ENCODE results near the gene INCENP.

INCENP gene

DNA sequence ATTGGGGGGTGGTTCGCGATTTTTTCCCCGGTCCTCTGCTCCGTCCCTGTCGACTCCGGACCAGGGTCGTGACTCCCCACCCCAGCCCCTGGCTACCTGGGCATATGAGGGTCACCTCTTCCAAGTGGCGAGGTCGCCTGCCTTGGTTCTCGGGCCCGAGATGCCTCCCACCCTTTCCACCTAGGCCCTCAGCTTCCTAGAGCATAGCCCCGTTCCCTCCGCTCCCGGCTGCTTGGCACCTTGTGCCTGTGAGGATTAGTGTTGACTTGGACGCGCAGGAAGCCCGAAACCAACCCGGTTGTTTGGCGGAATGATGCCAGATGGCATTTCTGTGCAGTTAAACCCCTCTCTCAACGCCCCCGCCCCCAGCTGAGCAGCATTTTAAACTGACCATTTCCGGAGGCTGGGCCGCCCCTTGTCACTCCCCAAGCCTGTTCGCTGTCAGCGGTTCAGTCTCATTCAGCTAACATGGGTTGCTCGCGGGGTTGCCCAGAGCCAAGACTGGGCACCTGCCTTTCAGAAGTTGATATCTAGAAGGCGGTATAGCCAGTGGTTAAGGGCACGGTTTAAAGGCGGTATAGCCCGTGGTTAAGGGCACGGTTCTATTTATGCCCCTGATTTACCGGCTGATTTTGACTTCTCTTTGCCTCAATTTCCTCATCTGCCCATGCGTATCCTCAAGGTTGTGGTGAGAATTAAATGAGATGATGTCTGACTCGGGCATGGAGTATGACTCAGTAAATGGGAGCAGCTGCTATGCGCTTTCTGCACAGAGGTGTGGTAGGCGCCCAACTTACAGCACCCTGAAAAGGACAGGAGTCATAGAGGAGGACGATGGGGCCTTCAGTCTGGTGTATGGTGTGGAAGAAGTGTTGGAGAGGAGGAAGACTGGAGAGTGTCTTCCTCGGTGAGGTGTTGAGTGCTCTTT, 639 bp downstream of the INCENP start:
- peak; percentile 61 for DNase-seq (ENCODE audit: low spot score)

DNA sequence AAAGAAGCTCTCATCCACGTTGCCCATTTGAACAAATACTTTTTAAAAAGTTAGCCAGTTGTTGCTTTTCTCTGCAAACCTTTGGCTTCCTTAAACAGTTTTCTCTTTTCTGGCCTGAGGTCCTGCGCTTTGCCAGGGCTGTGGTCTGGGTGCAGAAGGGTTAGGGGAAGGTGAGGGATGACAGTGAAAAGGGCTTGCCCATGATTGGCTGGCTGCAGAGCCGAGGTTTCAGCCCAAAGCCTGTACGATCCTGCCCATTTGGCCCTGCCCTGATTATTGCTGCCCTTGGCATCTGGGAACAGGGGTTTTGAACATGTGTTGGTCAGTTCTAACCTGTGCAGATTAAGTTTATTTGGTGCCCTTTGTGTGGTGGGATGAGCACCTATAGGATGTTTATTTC, 1.5 kb downstream of the INCENP start:
- no peak for DNase-seq (ENCODE audit: low spot score)

DNA sequence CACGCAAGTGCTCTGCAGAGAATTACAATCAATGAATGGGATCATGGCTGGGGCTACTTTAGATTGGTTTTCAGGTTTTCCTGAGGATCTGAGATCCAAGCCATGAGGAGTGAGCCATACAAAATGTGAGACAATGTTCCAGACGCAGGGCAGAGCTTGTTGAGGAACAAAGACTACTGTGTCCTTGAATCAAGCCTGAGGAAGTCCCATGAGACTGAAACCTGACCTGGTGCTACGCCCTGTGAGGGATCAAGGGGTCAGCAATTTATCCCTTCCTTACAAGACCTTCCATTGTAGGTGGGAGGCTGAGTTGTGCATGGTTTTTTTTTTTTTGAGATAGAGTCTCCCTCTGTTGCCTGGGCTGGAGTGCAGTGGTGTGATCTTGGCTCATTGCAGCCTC, 2.1 kb downstream of the INCENP start:
- DNase-seq (ENCODE audit: low spot score) = no peak

DNA sequence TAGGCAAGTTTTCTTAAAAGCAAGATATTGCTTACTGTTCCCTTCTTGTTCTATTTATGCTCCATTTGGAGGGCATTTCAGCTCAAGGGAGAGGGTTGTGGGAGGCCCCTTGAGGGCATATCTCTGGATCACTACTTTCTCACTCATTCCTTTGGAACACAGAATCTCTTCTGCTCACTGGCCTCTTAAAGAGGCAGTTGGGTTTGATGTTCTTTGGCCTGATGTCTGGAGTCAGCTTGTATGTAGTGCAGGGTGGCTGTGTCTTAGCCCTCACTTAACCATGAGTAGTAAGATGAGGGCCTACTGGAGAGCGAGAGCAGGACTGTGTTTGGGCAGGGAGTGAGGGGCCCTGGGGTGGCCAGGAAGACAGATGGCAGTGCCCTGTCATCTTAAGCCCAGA, 3.6 kb downstream of the INCENP start:
- no peak for DNase-seq (ENCODE audit: low spot score)

DNA sequence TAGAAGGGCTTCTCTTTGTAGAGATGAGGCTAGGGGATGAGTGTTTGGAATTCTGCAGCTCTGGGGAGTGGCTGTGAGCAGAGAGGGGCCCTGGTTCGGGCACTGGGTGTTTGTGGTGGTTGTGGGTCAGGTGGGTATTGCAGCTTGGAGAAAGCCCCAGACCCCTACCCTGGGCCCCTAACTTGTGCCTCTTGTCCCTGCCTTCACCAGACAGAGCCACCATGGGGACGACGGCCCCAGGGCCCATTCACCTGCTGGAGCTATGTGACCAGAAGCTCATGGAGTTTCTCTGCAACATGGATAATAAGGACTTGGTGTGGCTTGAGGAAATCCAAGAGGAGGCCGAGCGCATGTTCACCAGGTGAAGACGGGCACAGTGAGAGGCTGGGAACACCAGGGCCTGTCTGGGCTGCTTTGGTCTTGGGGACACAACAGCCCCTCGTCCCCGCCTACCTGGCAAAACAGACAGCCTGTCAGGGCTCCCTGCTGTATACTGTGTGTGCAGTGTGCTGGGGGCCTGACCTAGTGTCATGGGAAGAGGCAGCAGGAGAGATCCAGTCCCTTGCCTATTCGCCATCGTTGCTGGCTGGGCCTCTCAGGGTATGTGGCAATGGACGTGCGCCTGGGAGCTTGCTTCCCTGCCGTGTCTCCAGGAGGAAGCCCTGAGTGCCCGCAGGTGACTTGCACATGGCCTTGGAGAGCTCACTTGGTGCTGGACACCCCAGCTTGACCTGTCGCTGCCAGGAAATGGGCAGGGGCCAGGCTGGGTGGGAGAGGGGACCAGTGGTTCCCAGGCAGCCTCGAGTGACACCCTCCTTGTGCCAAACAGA, 4.3 kb downstream of the INCENP start:
- DNase-seq (ENCODE audit: low spot score) = no peak

DNA sequence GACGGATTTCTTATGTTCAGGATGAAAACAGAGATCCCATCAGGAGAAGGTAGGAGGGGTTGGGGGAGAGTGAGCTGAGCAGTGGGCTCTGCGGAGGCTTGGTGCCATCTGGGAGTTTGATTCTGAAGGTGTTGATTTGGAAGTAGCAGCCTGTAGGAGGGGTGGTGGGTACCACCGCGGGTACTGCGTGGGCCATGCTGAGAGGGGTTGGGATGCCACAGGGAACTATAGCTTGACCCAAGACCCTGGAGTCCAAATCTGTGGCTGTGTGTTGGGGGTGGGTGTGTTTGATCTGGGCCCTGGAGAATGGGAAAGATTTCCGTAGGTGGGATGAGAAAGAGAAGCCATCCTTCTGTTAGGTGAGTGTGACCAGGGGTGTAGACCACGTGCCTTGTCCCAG, 5.0 kb downstream of the INCENP start:
- DNase-seq (ENCODE audit: low spot score) = no peak

DNA sequence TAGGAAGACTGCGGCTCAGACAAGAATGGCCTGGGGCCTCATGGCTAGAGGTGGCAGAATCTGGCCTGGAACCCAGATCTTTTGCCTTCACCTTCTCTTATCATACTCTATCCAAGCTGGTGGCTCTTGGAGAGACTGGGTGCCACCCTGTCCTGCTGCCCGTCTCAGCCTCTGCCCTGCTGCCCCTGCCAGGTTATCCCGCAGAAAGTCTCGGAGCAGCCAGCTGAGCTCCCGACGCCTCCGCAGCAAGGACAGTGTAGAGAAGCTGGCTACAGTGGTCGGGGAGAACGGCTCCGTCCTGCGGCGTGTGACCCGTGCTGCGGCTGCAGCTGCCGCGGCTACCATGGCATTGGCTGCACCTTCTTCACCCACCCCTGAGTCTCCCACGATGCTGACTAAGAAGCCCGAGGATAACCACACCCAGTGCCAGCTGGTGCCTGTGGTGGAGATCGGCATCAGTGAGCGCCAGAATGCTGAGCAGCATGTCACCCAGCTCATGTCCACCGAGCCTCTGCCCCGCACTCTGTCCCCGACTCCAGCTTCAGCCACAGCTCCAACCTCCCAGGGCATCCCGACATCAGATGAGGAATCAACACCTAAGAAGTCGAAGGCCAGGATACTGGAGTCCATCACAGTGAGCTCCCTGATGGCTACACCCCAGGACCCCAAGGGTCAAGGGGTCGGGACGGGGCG, 5.9 kb downstream of the INCENP start:
- DNase-seq (ENCODE audit: low spot score) = no peak

DNA sequence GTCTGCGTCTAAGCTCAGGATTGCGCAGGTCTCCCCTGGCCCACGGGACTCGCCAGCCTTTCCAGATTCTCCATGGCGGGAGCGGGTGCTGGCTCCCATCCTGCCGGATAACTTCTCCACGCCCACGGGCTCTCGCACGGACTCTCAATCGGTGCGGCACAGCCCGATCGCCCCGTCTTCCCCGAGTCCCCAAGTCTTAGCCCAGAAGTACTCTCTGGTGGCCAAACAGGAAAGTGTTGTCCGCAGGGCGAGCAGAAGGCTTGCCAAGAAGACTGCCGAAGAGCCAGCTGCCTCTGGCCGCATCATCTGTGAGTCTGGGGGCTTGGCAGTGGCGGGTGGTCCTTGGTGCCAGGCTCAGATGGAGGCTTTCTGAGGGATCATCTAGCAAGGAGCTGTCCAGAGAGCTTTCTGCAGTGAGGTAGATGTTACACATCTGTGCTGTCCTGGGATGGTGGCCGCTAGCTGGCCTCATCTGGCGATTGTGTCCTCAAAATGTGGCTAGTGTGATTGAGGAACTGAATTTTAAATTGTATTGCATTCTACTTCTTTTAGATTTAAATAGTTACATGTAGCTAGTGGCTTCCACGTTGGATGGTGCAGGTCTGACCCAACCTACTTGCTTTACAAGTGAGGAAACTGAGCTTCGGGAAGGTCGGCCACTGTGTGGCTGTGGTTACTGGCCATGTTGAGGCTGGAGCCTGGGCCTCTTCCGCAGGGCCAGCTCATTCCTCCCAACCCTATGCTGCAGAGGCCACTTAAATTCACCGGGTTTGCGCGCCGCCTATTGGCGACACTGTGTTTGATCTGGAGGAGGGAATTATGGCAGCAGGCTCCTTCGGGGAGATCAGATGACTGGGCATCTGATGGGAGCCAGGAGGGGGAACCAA, 6.7 kb downstream of the INCENP start:
- no peak for DNase-seq (ENCODE audit: low spot score)

DNA sequence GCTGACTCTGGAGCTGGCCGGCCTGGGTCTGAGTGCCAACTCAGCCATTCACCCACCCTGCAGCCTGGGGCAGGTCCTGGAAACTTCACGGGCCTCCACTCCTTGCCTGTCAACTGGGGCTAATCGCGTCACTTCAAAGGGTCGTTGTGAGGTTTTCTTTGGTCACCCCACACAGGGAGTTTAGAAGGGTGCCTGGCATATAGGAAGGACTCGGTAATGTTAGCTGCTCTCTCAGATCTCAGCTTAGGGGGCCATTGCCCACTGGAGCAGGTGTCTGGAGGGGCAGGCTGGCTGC, 7.3 kb downstream of the INCENP start:
- no peak for DNase-seq (ENCODE audit: low spot score)

DNA sequence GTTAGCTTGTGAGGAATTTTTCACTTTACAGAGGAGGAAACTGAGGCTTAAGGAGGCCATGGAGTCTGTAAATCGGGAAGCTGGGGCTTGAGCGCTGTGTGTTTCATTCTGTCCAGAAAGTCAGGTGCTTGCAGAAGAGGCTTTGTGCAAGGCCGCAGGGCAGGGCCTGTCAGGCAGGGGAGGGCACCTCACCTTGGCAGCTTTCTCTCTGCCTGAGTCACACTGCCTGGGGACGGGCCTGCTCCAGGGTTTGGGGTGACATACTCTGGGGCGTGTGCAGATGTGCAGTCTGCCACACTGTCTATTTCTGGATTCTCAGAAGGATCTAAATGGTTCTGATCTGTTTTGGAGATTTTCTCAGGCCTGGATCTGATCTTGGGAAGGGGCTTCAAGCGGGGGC, 8.4 kb downstream of the INCENP start:
- no peak for DNase-seq (ENCODE audit: low spot score)

DNA sequence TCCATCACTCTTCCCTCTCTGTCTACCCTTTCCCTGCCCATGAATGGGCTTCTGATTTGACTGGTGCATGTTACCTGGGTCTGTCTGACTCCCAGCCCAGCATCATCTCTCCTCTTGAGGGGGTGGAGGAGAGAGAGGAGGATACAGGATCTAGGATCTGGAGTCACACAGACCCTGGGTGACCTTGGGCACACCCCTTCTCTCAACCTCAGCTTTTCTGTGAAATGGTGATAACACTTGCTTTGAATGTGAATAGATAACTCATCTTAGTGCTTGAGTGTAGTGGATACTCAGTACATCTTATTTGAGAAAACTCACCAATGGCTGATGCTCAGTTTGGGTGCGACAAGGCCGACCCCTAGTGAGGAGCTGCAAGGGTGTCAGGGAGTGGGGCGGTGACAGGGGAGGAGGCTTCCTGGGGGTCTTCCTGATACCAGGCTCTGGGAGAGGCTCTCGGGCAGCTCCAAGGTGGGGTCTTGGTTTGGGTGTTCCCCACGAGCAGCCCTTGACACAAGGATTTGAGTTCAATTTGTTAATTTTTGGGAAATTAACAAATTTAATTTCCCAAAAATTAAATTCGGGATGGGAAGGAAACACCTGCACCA, 9.0 kb downstream of the INCENP start:
- no peak for DNase-seq (ENCODE audit: low spot score)

DNA sequence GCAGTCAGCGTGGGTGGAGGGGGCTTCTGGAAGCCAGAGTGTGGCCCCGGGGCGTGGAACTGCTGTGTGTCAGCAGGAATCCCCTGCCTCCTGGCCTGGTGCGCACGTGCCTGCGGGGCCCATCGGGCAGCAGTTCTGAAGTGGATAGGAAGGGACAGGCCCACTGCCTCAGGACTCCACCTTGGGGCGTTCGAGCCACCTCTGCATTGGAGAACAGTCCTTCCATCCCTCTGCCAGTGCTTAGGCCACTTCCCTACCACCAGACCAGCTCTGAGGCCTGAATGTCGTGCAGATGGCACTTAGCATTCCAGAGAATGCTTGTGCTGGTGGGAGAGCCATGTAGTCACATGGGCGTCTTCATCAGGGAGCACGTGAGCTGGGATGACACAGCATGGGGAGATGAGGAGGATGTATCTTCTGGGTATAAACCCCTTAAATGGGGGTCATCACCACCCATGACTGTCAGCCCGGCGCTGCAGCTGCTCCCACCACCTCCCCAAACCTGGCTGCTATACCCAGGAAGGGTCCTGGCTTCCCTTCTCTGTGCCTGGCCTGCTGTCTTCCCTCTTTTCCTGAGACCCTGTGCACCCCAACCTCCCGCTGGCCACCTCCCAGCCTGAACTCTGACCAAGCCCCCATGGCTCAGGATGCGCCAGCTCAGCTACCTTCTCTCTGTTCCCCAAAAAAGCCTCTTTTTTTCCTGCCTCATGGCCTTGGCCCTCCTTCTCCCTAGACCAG, 9.7 kb downstream of the INCENP start:
- DNase-seq (ENCODE audit: low spot score) = no peak

DNA sequence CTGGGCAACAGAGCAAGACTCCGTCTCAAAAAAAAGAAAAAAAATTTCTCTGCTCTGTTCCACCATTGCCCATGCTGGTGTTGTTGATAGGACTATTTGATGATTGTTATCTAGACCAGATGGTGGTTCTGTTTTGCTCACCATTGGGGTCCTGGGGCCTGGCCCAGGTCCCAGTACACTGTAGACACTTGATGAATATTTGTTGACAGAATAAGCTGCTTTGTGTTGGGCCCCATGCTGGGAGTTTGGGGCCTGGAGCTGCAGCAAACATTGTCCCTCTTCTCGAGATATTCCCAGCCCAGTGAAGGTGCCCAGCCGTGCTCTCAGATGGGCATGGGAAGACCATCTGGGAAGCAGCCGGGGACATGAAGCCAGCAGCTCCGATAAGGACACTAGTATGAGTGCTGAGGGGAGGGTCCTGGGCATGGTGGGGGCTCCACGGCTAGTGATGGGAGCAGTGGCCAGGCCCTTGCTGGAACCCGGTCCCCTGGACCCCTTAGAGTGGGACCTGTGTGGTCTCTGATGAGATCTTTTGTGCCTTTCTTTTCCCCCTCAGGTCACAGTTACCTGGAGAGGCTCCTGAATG, 13.6 kb downstream of the INCENP start:
- DNase-seq (ENCODE audit: low spot score) = no peak

DNA sequence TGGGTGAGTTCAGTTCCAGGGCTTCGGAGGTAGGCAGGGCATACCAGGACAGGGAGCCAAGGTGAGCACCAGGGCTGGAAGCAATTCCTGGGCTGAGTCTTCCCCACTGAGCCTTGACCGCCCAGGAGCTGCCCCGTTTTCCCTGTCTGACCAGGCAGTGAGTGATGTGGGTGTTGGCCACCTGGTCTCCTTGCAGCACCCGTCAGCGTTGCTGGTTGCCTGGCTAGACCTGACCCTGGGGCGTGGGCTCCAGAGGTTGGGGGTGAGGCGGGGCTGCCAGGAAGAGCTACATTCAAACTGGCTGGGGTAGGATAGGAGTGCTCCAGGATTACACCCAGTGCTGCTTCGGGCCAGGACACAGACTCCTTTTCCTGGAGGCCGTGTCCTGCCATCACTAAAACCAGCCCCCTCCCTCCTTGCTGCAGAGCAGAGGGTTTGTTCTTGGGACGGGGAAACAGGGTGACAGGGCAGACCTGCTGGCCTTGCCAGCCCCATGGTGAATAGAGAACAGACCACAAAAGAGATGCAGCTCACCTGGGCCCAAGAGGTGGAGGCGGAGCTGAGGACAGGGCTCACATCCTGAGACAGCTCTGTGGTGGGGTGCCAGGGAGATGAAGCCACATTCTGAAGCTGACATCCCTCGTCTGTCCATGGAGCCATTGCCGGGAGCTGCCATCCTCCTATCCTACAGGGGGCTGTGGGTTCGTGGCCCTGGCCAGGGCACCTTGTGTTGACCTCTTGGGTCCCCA, 14.2 kb downstream of the INCENP start:
- DNase-seq (ENCODE audit: low spot score) = no peak

DNA sequence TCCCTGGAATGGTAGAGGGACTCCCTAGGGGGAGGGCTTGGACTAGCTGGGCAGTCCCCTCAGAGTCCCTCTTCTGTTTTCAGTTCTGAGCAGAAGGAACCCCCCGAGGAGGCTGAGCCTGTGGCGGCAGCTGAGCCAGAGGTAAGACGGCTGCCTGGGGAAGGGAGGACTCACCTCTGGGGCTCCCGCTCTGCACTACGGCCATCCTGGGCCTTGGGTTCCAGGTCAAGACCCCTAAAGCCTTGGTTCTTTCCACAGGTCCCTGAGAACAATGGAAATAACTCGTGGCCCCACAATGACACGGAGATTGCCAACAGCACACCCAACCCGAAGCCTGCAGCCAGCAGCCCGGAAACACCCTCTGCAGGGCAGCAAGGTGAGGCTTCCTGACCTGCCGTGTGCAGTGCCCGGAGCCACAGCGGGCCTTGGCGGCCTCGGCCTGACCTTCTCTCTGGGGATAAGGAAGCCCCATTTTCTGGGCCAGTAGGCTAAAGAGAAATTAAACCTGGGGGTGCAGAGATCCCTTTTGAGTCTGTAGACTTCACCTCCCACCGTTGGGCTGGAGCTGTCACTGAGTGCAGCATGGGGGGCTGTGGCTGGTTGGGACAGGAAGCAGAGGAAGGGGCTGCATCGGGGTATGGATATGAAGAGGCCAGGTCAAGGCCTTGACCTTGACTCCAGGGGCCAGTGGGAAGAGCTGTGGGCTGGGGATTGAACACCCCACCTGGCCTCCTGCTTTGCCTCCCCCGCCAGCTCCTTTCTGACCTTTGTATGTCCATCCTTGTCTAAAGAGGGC, 15.0 kb downstream of the INCENP start:
- no peak for DNase-seq (ENCODE audit: low spot score)

DNA sequence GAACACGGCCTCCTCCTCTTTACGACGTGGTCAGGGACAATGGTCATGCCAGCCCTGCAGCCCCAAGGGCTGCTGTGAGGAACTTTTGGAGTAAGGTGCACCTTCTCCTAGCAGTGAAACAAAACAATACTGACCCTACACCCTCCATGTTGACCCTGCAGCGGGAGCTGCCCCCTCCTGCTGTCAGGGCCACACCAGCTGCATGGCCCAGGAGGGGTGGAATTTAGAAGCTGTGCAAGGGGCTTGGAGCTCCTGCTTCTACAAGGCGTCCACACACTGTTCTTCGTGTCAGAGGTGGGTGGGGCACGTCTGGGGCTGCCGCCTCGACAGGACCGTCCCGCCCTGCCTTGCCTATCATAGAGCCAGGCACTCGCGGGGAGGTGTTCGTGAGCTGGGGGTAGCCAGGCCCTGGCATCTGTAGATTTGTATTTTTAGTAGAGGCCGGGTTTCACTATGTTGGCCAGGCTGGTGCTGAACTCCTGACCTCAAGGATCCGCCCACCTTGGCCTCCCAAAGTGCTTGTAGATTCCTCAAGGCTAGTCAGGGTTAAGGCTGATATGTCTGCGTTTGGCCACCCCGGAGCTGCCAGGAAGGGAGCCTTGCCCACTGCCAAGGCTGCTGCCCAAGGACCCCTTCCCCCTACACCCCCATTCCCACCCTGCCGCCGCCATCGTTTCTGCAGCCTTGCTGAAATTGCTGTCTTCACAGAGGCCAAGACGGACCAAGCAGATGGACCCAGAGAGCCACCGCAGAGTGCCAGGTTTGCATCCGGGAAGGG, 15.9 kb downstream of the INCENP start:
- DNase-seq (ENCODE audit: low spot score) = no peak

DNA sequence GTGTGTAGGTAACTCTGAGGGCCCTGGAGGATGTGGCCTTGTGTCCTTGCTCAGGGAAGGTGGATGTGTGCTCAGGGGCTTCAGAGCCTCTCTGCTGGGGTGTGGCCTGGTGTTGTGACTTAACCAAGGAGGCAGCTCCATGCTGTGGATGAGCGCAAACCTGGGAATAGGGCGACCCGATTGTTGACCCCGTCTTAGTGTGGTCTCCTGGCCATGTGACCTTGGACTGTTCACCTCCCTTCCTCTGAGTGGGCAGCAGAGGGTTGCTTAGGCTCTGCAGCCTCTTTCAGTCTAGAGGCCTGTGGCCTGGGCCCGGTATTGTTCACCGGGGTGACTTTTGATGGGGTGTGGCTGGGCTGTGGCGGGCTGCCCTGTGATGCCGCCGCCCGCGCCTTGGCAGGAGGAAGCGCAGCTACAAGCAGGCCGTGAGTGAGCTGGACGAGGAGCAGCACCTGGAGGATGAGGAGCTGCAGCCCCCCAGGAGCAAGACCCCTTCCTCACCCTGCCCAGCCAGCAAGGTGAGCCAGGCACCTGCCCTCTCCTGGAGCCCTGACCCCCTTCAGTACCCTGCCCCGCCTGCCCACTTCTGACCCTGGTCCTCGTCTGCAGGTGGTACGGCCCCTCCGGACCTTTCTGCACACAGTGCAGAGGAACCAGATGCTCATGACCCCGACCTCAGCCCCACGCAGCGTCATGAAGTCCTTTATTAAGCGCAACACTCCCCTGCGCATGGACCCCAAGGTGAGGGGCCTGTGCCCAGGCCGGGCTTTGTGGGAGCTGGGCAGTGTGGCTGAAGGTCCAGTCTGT, 16.7 kb downstream of the INCENP start:
- no peak for DNase-seq (ENCODE audit: low spot score)

All from GM03348 (cell line).